Measurements from ENCODE around the gene AKAP13.
A peak's percentile ranks its signal among the peaks of the same experiment; 100 is the strongest.

Gene AKAP13

GRCh38 chr15:85389772-85390171, 9.4 kb downstream of the AKAP13 start:
- DNase-seq, result no peak

GRCh38 chr15:85393210-85393609, 12.8 kb downstream of the AKAP13 start:
- no peak for DNase-seq

- no peak for DNase-seq
These were observed 14.3 kb downstream of the AKAP13 start for GRCh38 chr15:85394554-85395333.

GRCh38 chr15:85396554-85396953, 16.2 kb downstream of the AKAP13 start:
- no peak for DNase-seq

GRCh38 chr15:85397151-85397550, 16.7 kb downstream of the AKAP13 start:
- DNase-seq, result no peak

- DNase-seq, result no peak
These were observed 17.5 kb downstream of the AKAP13 start for GRCh38 chr15:85397926-85398325.

GRCh38 chr15:85398822-85399221, 18.4 kb downstream of the AKAP13 start:
- no peak for DNase-seq

- DNase-seq, result no peak
These were observed 19.2 kb downstream of the AKAP13 start for GRCh38 chr15:85399627-85400026.

GRCh38 chr15:85400606-85401005, 20.2 kb downstream of the AKAP13 start:
- no peak for DNase-seq

GRCh38 chr15:85401108-85401774, 20.8 kb downstream of the AKAP13 start:
- no peak for DNase-seq

- DNase-seq, result no peak
These were observed 21.9 kb downstream of the AKAP13 start for GRCh38 chr15:85402195-85402881.

GRCh38 chr15:85403745-85404144, 23.3 kb downstream of the AKAP13 start:
- no peak for DNase-seq

- DNase-seq, result no peak
These were observed 23.9 kb downstream of the AKAP13 start for GRCh38 chr15:85404176-85404917.

- no peak for DNase-seq
These were observed 24.8 kb downstream of the AKAP13 start for GRCh38 chr15:85404918-85405866.

GRCh38 chr15:85406916-85407315, 26.5 kb downstream of the AKAP13 start:
- DNase-seq, result no peak

GRCh38 chr15:85407421-85408269, 27.2 kb downstream of the AKAP13 start:
- peak; percentile 28 for DNase-seq

- DNase-seq, result peak; percentile 43
These were observed 27.9 kb downstream of the AKAP13 start for GRCh38 chr15:85408270-85408746.

GRCh38 chr15:85412066-85412465, 31.7 kb downstream of the AKAP13 start:
- no peak for DNase-seq

- peak; percentile 83 for DNase-seq
These were observed 32.8 kb downstream of the AKAP13 start for GRCh38 chr15:85412956-85413854.

GRCh38 chr15:85414037-85414436, 33.6 kb downstream of the AKAP13 start:
- no peak for DNase-seq
